ENCODE results near the gene PPP5C. TPM values are rescaled to one million over a fixed set of nuclear protein-coding genes. Genes with fewer than 3 reads are reported as not detected.

Gene PPP5C
- total and polyA plus RNA-seq, 2 of the 8 experiments (the other 6 are each of a cell fraction or from before 2014, with no cell fraction given): 112 to 156 TPM

DNA sequence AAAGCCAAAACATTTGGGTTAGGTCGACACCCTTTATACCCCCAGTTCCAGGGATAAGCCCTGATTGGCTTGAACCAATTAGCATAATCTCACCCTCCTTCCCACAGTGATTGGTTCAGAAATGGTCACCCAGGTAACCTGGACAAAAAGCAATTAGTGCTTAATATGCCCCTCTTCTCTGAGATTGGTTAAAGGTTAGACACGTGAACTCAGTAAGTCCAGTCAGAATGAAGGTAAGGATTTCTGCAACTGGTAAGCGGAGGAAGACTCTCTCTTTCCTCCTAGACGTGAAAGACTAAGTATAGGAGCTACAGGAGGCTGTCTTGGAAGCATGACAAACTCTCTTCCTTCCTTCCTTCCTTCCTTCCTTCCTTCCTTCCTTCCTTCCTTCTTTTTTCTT, 83.1 kb downstream of the PPP5C start:
- Histone ChIP-seq H3K23ac (ENCODE audit: insufficient read length) (no peak overlapping the region), H4K20me1 (replicated peaks in 1 of 2; ENCODE audit: control insufficient read depth in 1 of 2, insufficient read depth in 2 of 2, low read length in 2 of 2) (no peaks in the 10 kb centered on the region), H3K27ac (ENCODE audit: low read depth, low read length) (no peak overlapping the region), H3K27me3 (replicated peaks in 1 of 4; ENCODE audit: control insufficient read depth in 3 of 4, extremely low read depth in 1 of 4, insufficient read depth in 3 of 4, low read length in 3 of 4) (peaks cover 0 to 20% (median 15%) of the 10 kb centered on the region in 4 experiments; a peak in 5 of 7 replicates), H4K5ac (ENCODE audit: insufficient read length, low read depth, low read length) (no peak overlapping the region), H3K4me2 (ENCODE audit: insufficient read depth in 1 of 2, low read depth in 2 of 2, low read length in 2 of 2) (no peak overlapping the region), H3K18ac (ENCODE audit: extremely low read depth, low read length) (no peak overlapping the region), H3K4me3 (ENCODE audit: extremely low read depth in 1 of 4, insufficient read depth in 2 of 4, low read depth in 3 of 4, low read length in 4 of 4) (no peak overlapping the region), H2AK5ac (ENCODE audit: low read depth, low read length) (no peak overlapping the region), H4K91ac (replicated peaks; ENCODE audit: insufficient read length, low read length) (no peak overlapping the region), H2BK15ac (ENCODE audit: low read length) (no peak overlapping the region), H2BK120ac (replicated peaks; ENCODE audit: low read depth, low read length) (no peak overlapping the region), H3K4ac (replicated peaks; ENCODE audit: insufficient read length, low read depth, low read length) (no peak overlapping the region), H3K79me1 (ENCODE audit: low read depth, low read length) (no peaks in the 10 kb centered on the region), H3K36me3 (ENCODE audit: control insufficient read depth in 2 of 4, insufficient read depth in 4 of 4, low read length in 3 of 4) (no peaks in the 10 kb centered on the region), H2BK20ac (ENCODE audit: low read length) (no peak overlapping the region), H3K9ac (replicated peaks in 1 of 4; ENCODE audit: extremely low read depth in 1 of 4, low read depth in 3 of 4, low read length in 3 of 4) (no peak overlapping the region), H2BK5ac (ENCODE audit: low read depth, low read length) (no peak overlapping the region), H3K4me1 (replicated peaks in 1 of 4; ENCODE audit: control insufficient read depth in 3 of 4, insufficient read depth in 4 of 4, low read length in 3 of 4) (peaks cover 3 to 6% (median 5%) of the 10 kb centered on the region in 4 experiments; a peak in 6 of 7 replicates), H3K14ac (ENCODE audit: insufficient read length) (no peak overlapping the region), H3K79me2 (ENCODE audit: control insufficient read depth in 1 of 2, insufficient read depth in 2 of 2, low read length in 2 of 2) (no peaks in the 10 kb centered on the region), H4K8ac (ENCODE audit: extremely low read depth, insufficient read depth, low read length) (no peak overlapping the region), H3K23me2 (ENCODE audit: low read depth, low read length) (peaks cover 8% of the 10 kb centered on the region), H3K56ac (replicated peaks; ENCODE audit: insufficient read length, low read depth, low read length) (no peak overlapping the region), H2AFZ (ENCODE audit: low read length) (no peak overlapping the region), H2BK12ac (ENCODE audit: low read depth, low read length) (no peak overlapping the region), H3K9me3 (ENCODE audit: insufficient read depth in 2 of 2, low read depth in 1 of 2, low read length in 1 of 2) (no peaks in the 10 kb centered on the region)
- 85% methylated on average over 4 of the region's 4 CpGs; no CpG with 5 or more reads in 1 of the 2 experiments for WGBS, 2 experiments (ENCODE audit: extremely low coverage in 1 of 2, insufficient coverage in 1 of 2, insufficient read length in 1 of 2, insufficient replicate concordance in 2 of 2, low coverage in 1 of 2, low lambda C conversion rate in 2 of 2, missing lambda C conversion rate in 1 of 2)
- POLR2A ChIA-PET (ENCODE audit: partially characterized antibody): interaction anchor here (0.8 kb wide), 1 partner anchor 20 kb away, joined by 3 read pairs; no protein-coding TSS in a partner anchor
- CTCF ChIA-PET (ENCODE audit: partially characterized antibody): interaction anchor here (0.6 to 1.2 kb wide), 2 partner anchors 14 to 34 kb away, joined by 4 read pairs; no protein-coding TSS in a partner anchor
- no peak for DNase-seq (ENCODE audit: low read depth in 1 of 2, low spot score in 2 of 2)
- FAIRE-seq: no peak
- no peak for TF ChIP-seq CBX8 (IDR thresholded peaks at IDR 0.05; ENCODE audit: borderline replicate concordance, low read depth, low read length)
- no peak for TF ChIP-seq HDAC6 (IDR thresholded peaks at IDR 0.05; ENCODE audit: low read depth, low read length)
- no peak for TF ChIP-seq POLR2AphosphoS5 (IDR thresholded peaks at IDR 0.05; ENCODE audit: low read depth, low read length)

Measured in H1 (cell line).